ENCODE data around the gene EED.
"Not testable (repeated sequence)": the region's sequence is repeated elsewhere in the genome, so short reads cannot be mapped to it uniquely, and the experiment has no call there.

EED gene

DNA sequence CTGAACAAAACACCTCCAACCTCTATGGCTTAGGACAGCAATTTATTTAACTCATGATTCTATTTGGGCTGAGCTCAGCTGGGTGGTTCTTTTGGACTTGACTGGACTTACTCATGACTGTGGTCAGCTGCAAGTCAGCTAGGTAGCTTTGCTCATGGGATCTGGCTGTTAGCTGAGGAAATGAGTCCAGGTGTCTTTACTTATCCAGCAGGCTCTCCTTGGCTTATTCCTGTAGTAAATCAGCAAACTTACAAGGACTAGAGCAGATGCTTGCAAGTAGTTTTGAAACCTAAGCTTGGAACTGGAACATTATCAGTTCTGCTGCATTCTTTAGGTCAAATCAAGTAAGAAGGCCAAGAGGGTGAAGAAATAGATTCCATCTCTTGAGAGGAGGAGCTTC, 49.5 kb downstream of the EED start:
- DNase-seq: no peak

DNA sequence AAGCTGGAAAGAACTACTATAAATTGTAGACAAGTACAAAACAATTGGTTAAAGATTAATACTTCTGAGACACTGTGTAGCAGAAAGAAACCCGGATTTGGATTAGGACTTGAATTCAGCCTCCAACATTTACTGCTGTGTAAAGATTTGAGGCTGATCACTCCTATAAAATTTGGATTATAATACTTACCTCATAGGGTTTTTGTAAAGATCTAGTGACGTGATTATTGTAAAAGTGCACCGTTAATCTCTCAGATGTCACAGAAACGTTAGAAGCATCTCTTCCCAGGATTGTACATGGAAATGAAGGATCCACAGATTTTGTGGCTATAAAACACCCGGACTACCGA, 57.2 kb downstream of the EED start:
- DNase-seq: no peak

DNA sequence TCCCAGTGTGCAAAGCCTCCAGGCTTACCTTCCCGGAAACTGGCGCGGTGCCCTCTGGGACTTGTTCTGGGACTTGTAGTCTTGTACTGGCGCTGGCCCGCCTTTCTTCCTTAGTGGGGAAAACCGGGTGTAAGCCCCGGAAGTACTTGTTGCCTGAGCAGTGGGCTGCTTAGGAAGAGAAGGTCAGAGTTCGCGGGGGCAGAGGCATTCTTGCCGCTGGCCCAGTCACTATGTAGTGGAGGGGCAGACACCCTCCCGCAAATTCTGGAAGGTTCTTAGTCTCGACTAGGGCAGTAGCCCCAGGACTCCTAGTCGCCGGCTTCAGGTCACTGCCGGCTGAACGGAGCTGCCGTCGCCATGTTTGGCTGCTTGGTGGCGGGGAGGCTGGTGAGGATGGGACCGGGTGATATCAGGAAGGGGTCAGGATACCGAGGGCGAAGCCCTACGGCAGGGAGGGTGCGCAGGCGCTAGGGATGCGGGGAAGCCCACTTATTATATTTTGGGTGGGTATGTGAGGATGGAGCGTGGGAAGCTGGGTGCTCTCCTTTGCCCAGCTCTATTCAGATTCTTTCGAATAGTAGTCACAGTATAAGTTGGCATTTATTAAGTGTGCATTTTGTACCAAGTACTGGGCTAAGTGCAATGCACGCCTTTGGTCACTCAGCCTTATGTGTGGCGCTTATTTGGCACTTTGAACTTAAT, 57.7 kb downstream of the EED start, which contains the start of gene HIKESHI:
Gene HIKESHI, plus strand, starts transcription at position 149 of the 702 bp plus-strand sequence. Its CDS starts 209 bp downstream, at position 358.
- peak; percentile 95 for DNase-seq

DNA sequence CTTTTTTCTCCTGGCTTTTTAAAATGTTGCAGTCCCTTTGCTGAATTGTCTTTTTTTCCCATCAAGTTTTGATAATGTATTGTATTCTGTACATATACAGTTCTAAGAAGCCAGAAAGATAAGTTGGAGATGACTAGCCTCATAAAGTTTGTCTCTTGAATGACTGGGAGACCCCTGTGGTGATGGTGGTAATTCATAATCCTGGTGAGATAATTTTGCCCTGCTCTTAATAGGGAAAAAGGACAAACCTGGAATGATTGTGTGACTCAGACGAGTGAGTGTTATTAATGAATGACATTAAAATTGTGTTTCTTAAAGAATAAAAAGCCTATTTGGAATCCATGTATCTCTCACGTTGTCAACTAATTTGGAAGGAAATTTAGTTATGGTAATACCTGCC, 58.7 kb downstream of the EED start:
- DNase-seq: no peak

DNA sequence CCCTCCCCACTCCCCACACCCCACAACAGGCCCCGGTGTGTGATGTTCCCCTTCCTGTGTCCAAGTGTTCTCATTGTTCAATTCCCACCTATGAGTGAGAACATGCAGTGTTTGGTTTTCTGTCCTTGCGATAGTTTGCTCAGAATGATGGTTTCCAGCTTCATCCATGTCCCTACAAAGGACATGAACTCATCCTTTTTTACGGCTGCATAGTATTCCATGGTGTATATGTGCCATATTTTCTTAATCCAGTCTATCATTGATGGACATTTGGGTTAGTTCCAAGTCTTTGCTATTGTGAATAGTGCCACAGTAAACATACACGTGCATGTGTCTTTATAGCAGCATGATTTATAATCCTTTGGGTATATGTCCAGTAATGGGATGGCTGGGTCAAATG, 64.2 kb downstream of the EED start:
- DNase-seq: not testable (repeated sequence)

DNA sequence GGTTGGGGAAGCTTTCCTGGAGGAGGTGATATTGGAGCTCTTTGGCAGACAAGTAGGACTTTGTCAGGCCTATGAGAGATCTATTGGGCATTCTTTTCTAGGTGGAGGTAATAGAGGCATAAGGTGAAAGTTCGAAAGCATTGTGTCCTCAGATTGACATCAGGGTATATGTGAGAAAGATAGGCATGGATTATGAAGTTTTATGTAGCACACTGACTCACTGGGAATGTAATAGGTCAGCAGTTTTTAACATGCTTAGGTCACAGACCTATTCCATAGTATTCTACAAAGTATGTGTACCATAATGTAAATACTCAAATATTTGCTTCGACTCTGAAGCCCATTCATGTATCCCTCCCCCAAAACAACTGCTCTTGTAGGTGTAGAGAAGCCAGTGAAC, 69.2 kb downstream of the EED start:
- no peak for DNase-seq

DNA sequence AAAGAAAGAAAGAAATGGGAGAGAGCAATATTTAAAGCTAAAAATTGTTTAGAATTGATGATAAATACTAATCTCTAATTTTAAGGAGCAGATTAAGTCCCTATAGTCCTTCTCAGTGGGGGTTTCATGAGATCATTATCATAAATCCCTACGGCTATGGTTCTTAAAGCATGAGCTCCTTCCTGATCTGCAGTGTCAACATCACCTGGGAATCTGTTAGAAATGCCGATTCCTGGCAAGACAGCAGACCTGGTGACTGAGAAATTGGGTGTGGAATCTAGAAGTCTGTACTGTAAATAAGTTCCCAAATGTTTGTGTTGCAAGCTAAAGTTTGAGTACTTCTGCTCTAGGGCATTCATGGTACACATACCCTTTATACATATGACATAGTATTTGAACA, 70.1 kb downstream of the EED start:
- DNase-seq: no peak

Measured in inflammatory macrophage treated with lipopolysaccharide for 4 hours (primary cell).